Lower leg skin (tissue), 3 donors: ENCODE data around the gene PTPRN2.

ENCODE experiments used
- CTCF ChIP-seq, 3 donors: fragments of 450-650 bp; IDR thresholded peaks; one replicate each; pipeline ENCODE4 v1.5.1; 2016; ENCODE audit warnings: antibody characterized with exemption in 3 of 3, mild to moderate bottlenecking in 3 of 3, moderate library complexity in 2 of 3
- POLR2A ChIP-seq, 2 donors: fragments of 450-650 bp; IDR thresholded peaks; one replicate each; pipeline ENCODE4 v1.6.1; 2016 to 2017; ENCODE audit warnings: antibody characterized with exemption in 2 of 2, mild to moderate bottlenecking in 1 of 2, moderate library complexity in 1 of 2

- TF ChIP-seq CTCF (IDR thresholded peaks at IDR 0.05) (no peak), POLR2A (IDR thresholded peaks at IDR 0.05) (no peak)
These were observed 394.7 kb downstream of the PTPRN2 start for GRCh38 chr7:158192956-158193355.
